Measurements from ENCODE around the gene NPM1.

Gene NPM1

DNA sequence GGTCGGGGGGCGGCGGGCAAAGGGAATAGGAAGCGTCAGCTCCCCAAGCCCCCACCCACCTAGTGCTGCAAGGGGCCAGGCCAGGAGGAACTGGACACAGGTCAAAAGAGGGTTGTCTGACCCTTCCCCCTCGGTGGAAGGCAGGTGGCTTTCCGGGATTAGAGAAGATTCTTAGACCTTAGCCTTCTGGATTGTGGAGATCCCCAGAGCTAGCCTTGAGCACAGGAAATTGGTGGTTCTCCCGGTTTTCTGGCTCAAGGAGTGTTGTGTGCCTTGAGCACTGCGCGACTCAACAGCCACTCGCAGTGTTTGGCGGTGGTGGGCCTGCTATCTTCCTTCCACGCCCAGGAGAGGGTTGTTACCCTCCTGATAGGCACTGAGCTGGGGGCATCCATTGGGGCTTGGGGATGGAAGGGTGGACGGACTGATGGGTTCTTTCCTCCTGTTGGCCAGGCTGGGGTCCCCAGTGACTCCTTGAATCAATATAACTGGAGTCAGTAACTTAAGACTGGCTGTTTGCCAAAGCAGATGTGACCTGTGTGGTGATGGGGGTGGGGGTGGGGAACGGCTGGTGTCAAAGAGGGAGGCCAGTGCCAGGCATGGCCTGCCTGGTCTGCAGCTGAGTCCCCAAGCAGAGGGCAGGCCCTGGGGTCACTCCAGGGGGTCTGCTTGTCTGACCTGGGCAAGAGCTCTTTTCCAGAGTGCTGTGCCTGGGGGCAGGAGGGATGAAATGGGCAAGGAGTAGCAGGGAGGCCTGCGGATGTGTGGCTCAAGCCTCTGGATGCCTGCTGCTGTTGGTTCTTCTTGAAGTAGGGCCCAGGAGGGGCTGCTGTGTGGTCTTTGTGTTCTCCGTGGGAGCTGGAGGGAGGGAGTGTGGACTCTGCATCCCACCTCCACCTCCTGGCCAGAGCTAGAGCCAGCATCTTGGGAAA, 33.9 kb downstream of the NPM1 start:
- peak; percentile 66 for DNase-seq (ENCODE audit: low spot score)
- TF ChIP-seq, protein P1, sequence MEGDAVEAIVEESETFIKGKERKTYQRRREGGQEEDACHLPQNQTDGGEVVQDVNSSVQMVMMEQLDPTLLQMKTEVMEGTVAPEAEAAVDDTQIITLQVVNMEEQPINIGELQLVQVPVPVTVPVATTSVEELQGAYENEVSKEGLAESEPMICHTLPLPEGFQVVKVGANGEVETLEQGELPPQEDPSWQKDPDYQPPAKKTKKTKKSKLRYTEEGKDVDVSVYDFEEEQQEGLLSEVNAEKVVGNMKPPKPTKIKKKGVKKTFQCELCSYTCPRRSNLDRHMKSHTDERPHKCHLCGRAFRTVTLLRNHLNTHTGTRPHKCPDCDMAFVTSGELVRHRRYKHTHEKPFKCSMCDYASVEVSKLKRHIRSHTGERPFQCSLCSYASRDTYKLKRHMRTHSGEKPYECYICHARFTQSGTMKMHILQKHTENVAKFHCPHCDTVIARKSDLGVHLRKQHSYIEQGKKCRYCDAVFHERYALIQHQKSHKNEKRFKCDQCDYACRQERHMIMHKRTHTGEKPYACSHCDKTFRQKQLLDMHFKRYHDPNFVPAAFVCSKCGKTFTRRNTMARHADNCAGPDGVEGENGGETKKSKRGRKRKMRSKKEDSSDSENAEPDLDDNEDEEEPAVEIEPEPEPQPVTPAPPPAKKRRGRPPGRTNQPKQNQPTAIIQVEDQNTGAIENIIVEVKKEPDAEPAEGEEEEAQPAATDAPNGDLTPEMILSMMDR (IDR thresholded peaks at IDR 0.05) = no peak
- Histone ChIP-seq H3K4me3 (peak overlapping the region; percentile 69), H3K27ac (peak overlapping the region in 1 of 2 donors; percentile 30)

DNA sequence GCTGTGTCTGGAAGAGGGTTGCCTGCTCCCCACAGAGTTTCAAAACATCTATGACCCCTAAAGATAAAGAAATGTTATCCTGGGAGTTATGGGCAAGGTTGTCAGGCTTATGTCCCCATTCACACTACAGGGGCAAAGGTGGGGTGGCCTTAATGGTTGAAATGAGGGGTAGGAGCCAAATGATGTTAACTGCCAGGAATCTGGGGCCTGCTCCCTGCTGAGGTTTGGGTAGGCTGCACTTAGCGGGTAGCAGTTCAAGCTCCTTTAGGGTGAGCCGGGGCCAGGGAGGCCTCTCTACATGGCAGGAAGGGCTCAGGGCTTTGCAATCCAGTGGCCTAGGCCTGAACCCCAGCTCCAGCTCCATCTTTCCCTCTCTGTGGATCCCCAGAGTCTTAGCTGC, 34.8 kb downstream of the NPM1 start:
- H3K4me3 ChIP-seq = no peak overlapping the region
- peak; percentile 68 for DNase-seq (ENCODE audit: low spot score)
- H3K27ac ChIP-seq = no peak overlapping the region
- TF ChIP-seq, protein P1 (IDR thresholded peaks at IDR 0.05) = no peak

DNA sequence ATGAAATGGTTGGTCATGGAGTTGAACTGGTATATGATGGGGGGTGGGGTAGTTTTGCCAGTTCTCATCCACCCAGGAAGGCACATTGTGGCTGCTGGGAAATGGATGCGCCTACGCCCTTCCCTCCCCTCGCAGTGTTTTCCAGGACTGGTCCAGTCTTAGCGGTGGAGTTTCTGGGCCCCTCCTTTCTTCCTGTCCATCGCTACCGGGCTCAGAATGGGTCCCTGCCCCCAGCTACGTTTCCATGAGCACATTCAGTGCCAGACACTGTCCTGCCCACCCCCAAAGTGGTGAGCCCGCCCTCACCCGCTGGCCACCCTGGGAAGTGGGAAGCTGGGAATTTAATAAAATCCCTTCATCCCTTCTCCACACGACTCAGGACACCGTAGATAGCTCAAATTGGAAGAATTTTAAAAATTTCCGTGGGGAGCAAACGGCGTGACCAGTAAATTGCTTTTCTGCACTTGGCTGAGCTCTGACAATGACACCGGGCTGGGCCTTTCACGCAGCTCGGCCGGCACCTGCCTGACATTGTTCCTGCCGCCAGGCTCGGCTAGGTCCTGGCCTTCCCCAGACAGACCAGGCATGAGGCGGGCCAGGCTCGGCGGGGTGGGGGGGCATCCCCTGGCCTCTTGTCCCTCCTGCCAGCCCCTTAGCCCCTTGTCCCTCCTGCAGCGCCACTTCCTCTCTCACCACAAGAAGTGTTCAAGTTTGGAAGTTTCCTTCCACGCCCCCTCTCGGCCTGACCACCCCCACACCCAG, 35.4 kb downstream of the NPM1 start:
- no peak overlapping the region for H3K4me3 ChIP-seq
- TF ChIP-seq, protein P1 (IDR thresholded peaks at IDR 0.05) = no peak
- DNase-seq (ENCODE audit: low spot score) = peak; percentile 70
- H3K27ac ChIP-seq = no peak overlapping the region

DNA sequence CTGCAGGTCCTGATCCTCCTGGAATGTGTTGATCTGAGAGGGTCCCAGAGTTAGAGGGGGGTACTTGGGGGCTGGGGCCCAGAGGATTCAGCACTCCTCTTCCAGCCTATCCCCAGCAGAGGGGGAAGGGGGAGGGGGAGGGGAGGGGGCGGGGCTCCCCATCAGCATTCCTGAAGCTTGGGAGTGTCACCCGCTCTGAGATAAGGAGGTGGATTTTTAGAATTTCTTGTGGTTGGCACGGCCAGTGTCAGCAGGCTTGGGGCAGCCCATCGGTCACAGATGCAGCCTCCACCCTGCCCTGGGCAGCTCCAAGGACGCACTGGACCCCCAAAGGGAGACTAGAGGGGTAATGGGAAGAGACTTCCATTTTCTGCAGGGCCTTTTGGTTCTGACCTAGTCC, 37.1 kb downstream of the NPM1 start:
- Histone ChIP-seq H3K27ac (no peak overlapping the region), H3K4me3 (no peak overlapping the region)
- DNase-seq (ENCODE audit: low spot score) = no peak
- TF ChIP-seq, protein P1 (IDR thresholded peaks at IDR 0.05) = no peak

DNA sequence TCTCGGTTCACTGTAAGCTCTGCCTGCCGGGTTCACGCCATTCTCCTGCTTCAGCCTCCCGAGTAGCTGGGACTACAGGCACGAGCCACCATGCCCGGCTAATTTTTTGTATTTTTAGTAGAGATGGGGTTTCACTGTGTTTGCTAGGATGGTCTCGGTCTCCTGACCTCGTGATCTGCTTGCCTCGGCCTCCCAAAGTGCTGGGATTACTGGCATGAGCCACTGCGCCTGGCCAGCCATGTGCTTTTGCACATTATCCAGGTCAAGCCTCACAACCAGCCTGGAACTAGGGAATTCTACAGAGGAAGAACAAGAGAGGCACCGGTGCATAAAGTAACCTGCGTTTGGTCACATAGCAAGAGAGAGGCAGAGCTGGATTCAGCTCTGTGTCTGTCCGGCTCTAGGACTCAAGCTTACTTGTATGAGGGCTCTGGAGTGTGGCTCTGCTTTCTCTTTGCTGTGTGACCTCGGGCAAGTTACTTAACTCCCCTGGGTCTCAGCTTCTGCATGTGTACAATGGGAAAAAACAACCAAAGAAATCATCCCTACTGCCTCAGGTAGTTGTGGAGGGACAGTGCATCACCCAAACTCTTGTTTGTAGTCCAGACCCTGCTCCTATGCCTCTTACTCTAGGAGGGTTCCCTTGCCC, 38.1 kb downstream of the NPM1 start:
- no peak overlapping the region for H3K27ac ChIP-seq
- TF ChIP-seq, protein P1 (IDR thresholded peaks at IDR 0.05) = no peak
- DNase-seq (ENCODE audit: low spot score) = no peak
- H3K4me3 ChIP-seq = no peak overlapping the region

DNA sequence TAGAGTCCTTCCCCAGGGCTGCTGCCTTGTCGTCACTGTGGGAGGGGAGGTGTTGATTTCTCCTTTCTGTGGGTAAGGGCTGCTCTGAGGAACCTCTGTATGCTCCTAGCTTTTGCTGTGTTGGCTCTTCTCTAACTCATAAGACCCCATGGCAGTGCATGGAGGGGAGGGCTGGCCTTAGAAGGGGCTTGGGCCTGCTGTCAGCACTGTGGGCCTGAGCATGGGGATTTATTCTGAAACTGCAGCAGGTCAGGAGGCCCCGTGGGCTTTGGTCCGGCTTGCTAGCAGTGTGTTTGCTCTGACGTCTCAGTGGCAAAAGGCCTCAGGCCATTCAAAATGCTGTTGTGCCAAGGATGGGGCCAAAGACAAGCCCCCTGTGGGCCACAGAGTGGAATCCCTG, 38.6 kb downstream of the NPM1 start:
- TF ChIP-seq, protein P1 (IDR thresholded peaks at IDR 0.05) = no peak
- no peak for DNase-seq (ENCODE audit: low spot score)

More for the DNA sequence above, 38.6 kb downstream of the NPM1 start:
- no peak overlapping the region for H3K4me3 ChIP-seq
- H3K27ac ChIP-seq = no peak overlapping the region
